Prostate gland (tissue), 2 donors: ENCODE measurements around the gene CSDE1.

Experiments
- POLR2A ChIP-seq: fragments of 450-650 bp; IDR thresholded peaks from one replicate; pipeline ENCODE4 v1.6.1; 2016; ENCODE audit warnings: antibody characterized with exemption, mild to moderate bottlenecking
- TF ChIP-seq, protein P1 (sequence below), 4 experiments: fragments of 200-600 bp in 2 of 4; fragments of 450-650 bp in 2 of 4; sonication (generic) in 2 of 4; IDR thresholded peaks; 1 replicate in 3 of 4; 2 replicates in 1 of 4; pipeline ENCODE4 v1.5.1; 2016 to 2019; ENCODE audit warnings: antibody characterized with exemption in 4 of 4, mild to moderate bottlenecking in 2 of 4, moderate library complexity in 2 of 4

DNA sequence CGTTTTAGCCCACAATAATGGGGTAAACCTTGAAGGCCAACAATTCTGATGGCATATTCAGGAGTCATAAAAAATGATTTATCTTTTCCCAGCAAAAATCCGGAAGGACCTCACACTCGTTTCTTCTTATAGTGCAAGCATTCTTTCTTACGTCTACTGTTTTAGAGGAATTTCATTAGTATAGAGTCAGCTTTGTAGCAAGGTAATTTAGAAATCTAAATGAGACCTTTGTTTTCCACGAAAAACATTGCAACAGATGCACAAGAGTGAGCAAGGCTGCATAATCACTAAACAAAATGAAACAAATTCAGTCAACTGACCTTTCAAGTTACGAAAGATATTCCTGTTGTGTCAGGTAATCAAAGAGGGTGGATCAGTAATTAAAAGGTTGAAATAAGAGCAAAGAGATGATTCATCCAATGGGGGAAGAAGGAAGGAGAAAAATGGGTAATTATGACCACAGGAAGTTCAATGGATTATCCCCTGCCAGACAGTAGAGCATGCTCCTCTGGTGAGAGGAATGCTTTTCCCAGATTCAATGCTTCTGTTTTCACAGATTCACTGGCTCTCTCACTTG, 560 bp upstream of the CSDE1 start:
- TF ChIP-seq, protein P1, sequence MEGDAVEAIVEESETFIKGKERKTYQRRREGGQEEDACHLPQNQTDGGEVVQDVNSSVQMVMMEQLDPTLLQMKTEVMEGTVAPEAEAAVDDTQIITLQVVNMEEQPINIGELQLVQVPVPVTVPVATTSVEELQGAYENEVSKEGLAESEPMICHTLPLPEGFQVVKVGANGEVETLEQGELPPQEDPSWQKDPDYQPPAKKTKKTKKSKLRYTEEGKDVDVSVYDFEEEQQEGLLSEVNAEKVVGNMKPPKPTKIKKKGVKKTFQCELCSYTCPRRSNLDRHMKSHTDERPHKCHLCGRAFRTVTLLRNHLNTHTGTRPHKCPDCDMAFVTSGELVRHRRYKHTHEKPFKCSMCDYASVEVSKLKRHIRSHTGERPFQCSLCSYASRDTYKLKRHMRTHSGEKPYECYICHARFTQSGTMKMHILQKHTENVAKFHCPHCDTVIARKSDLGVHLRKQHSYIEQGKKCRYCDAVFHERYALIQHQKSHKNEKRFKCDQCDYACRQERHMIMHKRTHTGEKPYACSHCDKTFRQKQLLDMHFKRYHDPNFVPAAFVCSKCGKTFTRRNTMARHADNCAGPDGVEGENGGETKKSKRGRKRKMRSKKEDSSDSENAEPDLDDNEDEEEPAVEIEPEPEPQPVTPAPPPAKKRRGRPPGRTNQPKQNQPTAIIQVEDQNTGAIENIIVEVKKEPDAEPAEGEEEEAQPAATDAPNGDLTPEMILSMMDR (IDR thresholded peaks at IDR 0.05) = no peak
- TF ChIP-seq POLR2A = no peak
